Measurements from ENCODE around the gene CEP78.

The CEP78 gene

GRCh38 chr9:78286125-78286524, 50.2 kb downstream of the CEP78 start:
- DNase-seq (ENCODE audit: low read depth in 2 of 3, low spot score in 2 of 3): no peak

- DNase-seq (ENCODE audit: low read depth in 2 of 3, low spot score in 2 of 3): no peak
Observed at GRCh38 chr9:78286946-78287388, 51.1 kb downstream of the CEP78 start.

DNA sequence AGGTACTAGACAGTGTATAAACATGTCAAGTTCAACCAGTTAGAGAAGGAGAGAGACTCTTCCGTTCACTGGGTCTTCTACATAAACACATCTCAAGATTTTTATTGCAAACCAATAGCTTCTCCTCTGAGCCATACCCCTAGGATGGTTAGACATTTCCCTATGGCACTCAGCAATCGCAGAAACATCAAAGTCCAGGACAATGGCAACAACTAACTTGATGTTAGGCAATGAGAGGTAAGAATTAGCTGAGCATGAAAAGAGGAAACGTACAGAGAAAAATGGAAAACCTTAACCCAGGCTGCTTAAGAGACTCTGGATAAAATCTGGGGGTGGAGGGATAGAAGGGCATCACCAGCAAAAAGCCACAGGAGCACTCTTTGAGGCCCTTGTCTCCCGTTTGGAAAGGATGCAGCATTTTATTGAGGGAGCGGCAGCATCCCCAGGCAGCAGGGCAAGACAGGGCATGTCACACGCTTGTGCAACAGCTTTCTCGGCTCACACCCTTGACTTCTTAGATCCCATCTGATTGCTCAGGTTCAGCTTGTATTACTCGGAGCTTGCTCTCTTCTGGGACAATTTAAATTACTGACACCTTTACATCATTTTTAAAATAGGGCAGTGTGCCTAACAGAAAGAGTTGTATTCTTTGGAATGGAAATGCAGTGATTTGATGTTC, 52.5 kb downstream of the CEP78 start:
- DNase-seq (ENCODE audit: low read depth in 2 of 3, low spot score in 2 of 3): no peak

DNA sequence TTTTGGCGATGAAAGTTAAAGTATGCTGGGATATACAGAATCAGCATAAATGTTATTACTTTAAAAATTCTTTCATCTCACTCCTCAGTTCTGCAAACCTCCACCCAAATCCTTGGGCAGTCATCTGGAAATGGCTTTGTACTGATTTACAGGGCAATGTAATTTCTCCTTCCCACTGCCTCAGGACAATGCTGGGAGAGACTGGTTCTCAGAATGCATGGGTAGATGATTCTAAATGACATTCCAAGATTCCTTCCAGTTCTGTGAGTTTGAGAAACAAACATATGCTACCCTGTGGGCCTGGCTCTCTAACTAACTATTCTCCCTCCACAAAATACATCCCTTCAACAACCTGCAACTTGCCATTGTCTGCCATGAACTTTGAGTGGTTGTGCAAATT, 53.6 kb downstream of the CEP78 start:
- DNase-seq (ENCODE audit: low read depth in 2 of 3, low spot score in 2 of 3): no peak

GRCh38 chr9:78291240-78291925, 55.5 kb downstream of the CEP78 start:
- no peak for DNase-seq (ENCODE audit: low read depth in 2 of 3, low spot score in 2 of 3)

DNA sequence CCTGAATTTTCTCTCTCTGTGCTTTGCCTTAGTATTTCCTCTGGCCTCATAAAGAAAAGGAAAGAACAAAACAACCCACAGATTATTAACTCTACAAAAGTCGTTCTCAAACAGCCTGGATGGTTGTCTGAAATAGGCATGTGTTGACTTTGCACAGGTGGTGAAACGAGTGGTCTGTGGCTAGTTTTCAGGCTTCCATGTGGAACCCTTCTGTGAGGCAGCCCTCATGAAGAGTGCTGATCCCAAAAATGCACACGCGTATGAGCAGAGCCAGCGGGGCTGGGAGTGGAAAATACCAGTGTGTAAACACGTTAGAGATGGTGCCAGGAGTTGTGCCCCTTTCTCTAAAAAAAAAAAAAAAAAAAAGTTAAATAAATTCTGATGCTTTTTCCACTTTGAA, 56.2 kb downstream of the CEP78 start:
- DNase-seq (ENCODE audit: low read depth in 2 of 3, low spot score in 2 of 3): no peak

- no peak for DNase-seq (ENCODE audit: low read depth in 2 of 3, low spot score in 2 of 3)
Observed at GRCh38 chr9:78292716-78293497, 57.0 kb downstream of the CEP78 start.

- DNase-seq (ENCODE audit: low read depth in 2 of 3, low spot score in 2 of 3): no peak
Observed at GRCh38 chr9:78294290-78295176, 58.7 kb downstream of the CEP78 start.

DNA sequence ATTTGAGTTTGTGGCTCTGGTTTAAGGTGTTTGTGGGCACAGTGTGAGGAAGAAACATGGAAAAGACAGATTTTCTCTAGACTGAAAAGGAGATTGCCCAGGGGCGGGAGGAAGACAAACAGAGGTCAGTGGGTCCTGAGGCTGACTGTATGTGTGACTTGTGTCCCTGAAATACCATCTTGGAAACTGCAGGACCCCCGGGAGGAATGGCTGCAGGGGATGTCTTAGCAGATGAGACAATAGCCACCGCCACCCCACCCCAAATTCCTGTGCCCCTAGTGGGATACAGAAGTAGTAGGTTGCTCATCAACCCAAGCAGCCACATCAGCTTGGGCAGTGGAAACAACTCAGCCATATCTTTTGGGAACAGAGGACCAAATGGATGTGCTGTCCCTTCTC, 59.3 kb downstream of the CEP78 start:
- DNase-seq (ENCODE audit: low read depth in 2 of 3, low spot score in 2 of 3): no peak

GRCh38 chr9:78295731-78296130, 59.9 kb downstream of the CEP78 start:
- DNase-seq (ENCODE audit: low read depth in 2 of 3, low spot score in 2 of 3): no peak

GRCh38 chr9:78296201-78296892, 60.5 kb downstream of the CEP78 start:
- no peak for DNase-seq (ENCODE audit: low read depth in 2 of 3, low spot score in 2 of 3)

DNA sequence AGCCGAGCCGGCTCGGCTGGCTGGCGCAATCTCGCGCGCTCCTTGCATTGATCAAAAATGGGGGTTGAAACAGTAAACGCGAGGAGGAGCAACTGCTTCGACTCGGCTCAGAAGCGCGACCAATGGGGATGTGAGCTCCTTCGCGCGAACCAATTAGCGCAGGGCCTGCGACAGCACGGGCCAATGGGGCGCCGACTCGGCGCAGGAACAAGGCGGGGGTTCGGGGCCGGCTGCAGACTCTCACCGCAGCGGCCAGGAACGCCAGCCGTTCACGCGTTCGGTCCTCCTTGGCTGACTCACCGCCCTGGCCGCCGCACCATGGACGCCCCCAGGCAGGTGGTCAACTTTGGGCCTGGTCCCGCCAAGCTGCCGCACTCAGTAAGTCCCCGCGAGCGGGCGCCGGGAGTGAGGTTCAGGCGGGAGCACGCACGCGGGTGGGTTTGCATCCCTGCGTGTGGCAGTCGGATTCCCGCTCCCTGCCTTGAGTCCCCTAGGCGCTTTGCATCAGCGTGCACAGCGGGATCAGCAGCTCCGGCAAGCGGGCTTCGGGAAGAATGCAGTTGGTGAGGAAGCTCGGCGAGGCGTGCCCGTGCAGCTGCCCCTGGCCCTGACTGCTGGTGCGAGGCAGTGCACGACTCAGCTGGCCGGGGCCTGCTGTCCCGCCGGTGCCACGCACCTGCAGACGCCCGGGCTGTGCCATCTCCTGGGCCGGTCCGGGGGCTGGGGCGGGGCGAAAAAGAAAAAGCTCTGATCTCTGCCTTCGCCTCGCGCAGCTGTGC, 61.2 kb downstream of the CEP78 start, which contains the start of gene PSAT1:
PSAT1 (plus strand) TSS at position 233 of the 779 bp plus-strand sequence; CDS start at position 319, 86 bp downstream.
- peak; percentile 54 to 82 (median 78) for DNase-seq (ENCODE audit: low read depth in 2 of 3, low spot score in 2 of 3)

- DNase-seq (ENCODE audit: low read depth in 2 of 3, low spot score in 2 of 3): peak in 1 of 3 experiments; percentile 22
Observed at GRCh38 chr9:78297672-78297961, 61.7 kb downstream of the CEP78 start.

DNA sequence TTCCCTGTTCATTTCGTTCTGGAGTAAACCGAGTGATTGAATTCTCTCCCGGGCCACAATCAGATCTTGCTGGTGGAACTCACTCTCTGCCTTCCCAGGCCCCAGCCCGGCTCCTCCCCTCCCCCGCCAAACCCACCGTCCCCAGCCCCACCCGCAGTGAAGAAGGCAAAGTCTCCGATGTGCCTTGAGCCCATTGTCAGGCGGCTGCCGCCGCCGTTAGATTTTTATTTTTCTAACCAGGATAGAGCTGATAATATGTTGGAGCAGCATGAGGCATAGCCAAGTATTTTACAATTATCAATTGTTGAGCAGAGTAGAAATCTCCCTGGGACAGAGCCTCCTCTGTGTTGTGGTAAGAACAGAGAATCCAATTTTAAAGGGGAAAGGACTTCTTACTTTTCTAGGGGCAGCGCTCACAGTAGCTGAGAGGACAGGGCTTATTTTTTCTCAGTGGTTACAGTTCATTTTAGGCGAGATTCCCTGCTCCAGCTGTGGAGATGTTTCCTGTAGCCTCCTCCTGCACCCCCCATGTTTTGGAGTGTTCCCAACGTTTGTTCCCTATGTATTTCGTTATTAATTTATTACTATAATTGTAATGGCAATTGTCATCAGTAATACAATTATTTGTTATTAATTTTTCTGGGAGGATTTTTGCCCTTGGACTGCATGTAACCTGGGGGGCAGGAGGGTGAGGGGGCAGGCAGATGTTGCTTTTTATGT, 62.3 kb downstream of the CEP78 start:
- no peak for DNase-seq (ENCODE audit: low read depth in 2 of 3, low spot score in 2 of 3)

DNA sequence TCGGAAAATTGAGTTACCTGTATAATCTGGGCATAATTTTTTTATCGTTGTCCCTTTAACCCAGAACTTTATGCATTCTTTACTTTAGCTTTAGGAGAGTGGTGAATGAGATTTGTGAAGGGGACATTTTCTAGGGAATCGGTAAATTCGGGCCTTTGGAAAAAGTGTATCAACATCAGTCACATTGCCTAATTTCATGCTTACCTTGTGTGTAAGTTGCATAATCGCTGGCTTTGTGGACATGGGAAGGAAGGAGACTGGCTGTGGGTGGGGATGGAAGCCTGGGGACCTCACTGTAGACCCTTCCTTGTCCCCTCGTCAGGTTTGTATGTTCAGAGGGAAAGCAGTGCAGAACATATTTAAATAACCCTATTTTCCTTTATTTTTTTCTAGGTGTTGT, 64.3 kb downstream of the CEP78 start:
- no peak for DNase-seq (ENCODE audit: low read depth in 2 of 3, low spot score in 2 of 3)

- no peak for DNase-seq (ENCODE audit: low read depth in 2 of 3, low spot score in 2 of 3)
Observed at GRCh38 chr9:78301466-78301865, 65.6 kb downstream of the CEP78 start.

DNA sequence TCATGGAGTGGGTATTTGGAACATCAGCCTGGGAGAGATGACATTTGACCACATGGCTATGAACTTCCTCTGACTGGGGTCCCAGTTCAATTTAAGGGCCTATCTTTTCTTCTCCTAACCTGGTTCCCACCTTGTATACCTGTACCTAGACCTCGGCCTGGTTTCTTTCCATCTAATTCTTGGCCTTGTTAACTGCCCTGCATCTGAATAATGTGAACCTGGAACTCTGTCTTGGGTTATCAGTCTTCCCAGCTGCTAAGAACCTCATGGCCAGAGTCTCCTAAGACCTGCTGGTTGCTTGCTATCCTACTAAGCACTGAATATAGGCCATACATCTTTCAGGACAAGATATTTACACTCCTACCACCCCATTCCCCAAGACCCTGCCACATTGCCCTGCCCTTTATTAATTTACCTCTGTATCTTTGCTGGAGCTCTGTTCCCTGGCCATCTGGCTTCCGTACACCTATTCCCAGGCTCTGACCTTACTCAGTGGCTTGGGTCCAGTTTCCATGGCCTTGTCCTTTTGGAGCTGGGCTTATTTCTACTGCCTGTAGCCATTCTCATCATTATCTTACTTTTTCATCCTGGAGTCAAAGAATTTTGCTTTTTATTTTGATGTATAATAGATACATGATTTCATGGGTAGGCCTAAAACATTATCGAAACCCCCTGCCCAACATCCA, 67.6 kb downstream of the CEP78 start:
- no peak for DNase-seq (ENCODE audit: low read depth in 2 of 3, low spot score in 2 of 3)

GRCh38 chr9:78304357-78304756, 68.5 kb downstream of the CEP78 start:
- DNase-seq (ENCODE audit: low read depth in 2 of 3, low spot score in 2 of 3): no peak
